IPS-18a (cell line): Measurements from ENCODE around the gene SPA17.

ENCODE experiments used
- H3K27ac ChIP-seq: one replicate; pipeline ENCODE4 v1.5.1; 2013; ENCODE audit warnings: low read length
- H3K27me3 ChIP-seq: one replicate; pipeline ENCODE4 v1.6.1; 2013; ENCODE audit warnings: mild to moderate bottlenecking, low read length; ENCODE audit not compliant: control insufficient read depth, insufficient read depth
- H3K36me3 ChIP-seq: one replicate; pipeline ENCODE4 v1.6.1; 2013; ENCODE audit warnings: low read depth, low read length; ENCODE audit not compliant: control insufficient read depth
- H3K4me1 ChIP-seq: one replicate; pipeline ENCODE4 v1.6.1; 2013; ENCODE audit warnings: low read depth, low read length; ENCODE audit not compliant: control insufficient read depth
- H3K4me3 ChIP-seq: one replicate; pipeline ENCODE4 v1.5.1; 2013; ENCODE audit warnings: low read length
- H3K9ac ChIP-seq: one replicate; pipeline ENCODE4 v1.6.1; 2013; ENCODE audit warnings: mild to moderate bottlenecking, low read length, moderate library complexity
- H3K9me3 ChIP-seq: one replicate; pipeline ENCODE4 v1.6.1; 2013; ENCODE audit warnings: low read depth, low read length; ENCODE audit not compliant: control insufficient read depth

The SPA17 gene

DNA sequence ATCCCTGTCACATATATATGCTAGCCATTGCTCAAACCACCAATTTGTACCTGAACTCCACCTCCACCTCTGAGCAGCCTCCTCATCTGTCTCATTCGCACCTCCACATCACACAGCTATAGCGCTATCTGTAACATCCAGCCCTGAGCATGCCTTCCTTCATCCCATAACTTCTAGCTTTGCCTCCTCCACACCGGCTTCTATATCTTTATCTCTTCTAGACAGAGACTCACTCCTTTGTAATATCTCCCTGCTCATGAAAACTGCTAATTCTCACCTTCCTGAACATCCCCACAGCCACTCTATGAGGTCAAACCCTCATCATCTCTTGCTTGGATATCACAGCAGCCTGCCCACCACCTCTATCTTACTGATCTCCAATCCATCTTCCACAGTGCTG is 6.1 kb upstream of the SPA17 start:
- no peaks in the 10 kb centered on the region for H3K36me3 ChIP-seq
- no peak overlapping the region for H3K9ac ChIP-seq
- no peaks in the 10 kb centered on the region for H3K4me1 ChIP-seq
- H3K4me3 ChIP-seq = no peak overlapping the region
- no peak overlapping the region for H3K27ac ChIP-seq
- peaks cover 40% of the 10 kb centered on the region for H3K27me3 ChIP-seq
- no peaks in the 10 kb centered on the region for H3K9me3 ChIP-seq

- Histone ChIP-seq H3K27ac (no peak overlapping the region), H3K9ac (no peak overlapping the region), H3K27me3 (peaks cover 47% of the 10 kb centered on the region), H3K36me3 (no peaks in the 10 kb centered on the region), H3K4me3 (no peak overlapping the region), H3K9me3 (no peaks in the 10 kb centered on the region), H3K4me1 (no peaks in the 10 kb centered on the region)
Observed at GRCh38 chr11:124669193-124669592, 4.5 kb upstream of the SPA17 start.

- Histone ChIP-seq H3K9ac (no peak overlapping the region), H3K4me3 (no peak overlapping the region), H3K36me3 (no peaks in the 10 kb centered on the region), H3K27me3 (peaks cover 52% of the 10 kb centered on the region), H3K9me3 (no peaks in the 10 kb centered on the region), H3K27ac (no peak overlapping the region), H3K4me1 (no peaks in the 10 kb centered on the region)
Observed at GRCh38 chr11:124670732-124671131, 3.0 kb upstream of the SPA17 start.

GRCh38 chr11:124672536-124673215 is 1.0 kb upstream of the SPA17 start:
- H3K27ac ChIP-seq = no peak overlapping the region
- no peaks in the 10 kb centered on the region for H3K4me1 ChIP-seq
- H3K36me3 ChIP-seq = no peaks in the 10 kb centered on the region
- no peaks in the 10 kb centered on the region for H3K9me3 ChIP-seq
- H3K27me3 ChIP-seq = peaks cover 48% of the 10 kb centered on the region
- H3K9ac ChIP-seq = peak overlapping the region; percentile 79
- peak overlapping the region; percentile 82 for H3K4me3 ChIP-seq

- H3K9me3 ChIP-seq = no peaks in the 10 kb centered on the region
- peak overlapping the region; percentile 67 for H3K27ac ChIP-seq
Observed at GRCh38 chr11:124674168-124674517, 439 bp downstream of the SPA17 start.

DNA sequence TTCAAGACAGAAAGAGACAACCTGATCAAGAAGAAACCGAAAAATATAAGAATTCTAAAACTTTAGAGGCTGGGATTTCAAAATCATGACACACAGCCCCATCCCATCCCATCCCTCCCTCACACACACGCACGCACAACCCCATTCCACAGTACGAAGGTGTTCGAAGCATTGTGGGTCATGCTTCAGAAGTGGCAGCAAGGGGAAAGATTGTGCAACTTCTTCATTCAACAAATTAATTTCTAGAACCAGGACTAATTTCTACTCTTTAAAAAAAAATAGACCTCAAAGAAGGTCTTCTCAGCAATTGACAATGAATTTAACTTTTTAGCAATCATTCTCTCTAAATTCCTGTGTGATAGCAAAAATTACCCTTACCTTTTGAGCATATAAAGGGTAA is 867 bp downstream of the SPA17 start:
- Histone ChIP-seq H3K27ac (peak overlapping the region; percentile 67), H3K27me3 (peaks cover 40% of the 10 kb centered on the region)

More at GRCh38 chr11:124674168-124674517, 439 bp downstream of the SPA17 start:
- Histone ChIP-seq H3K9ac (peak overlapping the region; percentile 79), H3K4me1 (no peaks in the 10 kb centered on the region), H3K27me3 (peaks cover 43% of the 10 kb centered on the region), H3K36me3 (no peaks in the 10 kb centered on the region), H3K4me3 (peak overlapping the region; percentile 82)

GRCh38 chr11:124676386-124676785 is 2.7 kb downstream of the SPA17 start:
- Histone ChIP-seq H3K9ac (no peak overlapping the region), H3K27me3 (peaks cover 24% of the 10 kb centered on the region)

More for the DNA sequence above, 867 bp downstream of the SPA17 start:
- Histone ChIP-seq H3K36me3 (no peaks in the 10 kb centered on the region), H3K4me3 (peak overlapping the region; percentile 82), H3K9ac (peak overlapping the region; percentile 79), H3K9me3 (no peaks in the 10 kb centered on the region), H3K4me1 (no peaks in the 10 kb centered on the region)

DNA sequence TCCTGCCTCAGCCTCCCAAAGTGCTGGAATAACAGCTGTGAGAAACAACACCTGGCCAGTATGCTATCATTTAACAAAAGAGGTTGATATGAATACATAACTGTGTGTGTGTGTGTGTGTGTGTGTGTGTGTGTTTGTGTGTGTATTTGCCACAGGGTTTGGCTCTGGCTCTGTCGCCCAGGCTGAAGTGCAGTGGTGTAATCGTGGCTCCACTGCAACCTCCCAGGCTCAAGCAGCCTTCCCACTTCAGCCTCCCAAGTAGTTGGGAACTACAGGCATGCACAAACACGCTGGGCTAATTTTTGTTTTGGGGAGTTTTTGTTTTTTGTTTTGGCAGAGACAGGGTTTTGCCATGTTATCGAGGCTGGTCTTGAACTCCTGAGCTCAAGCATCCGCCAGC is 4.7 kb downstream of the SPA17 start:
- Histone ChIP-seq H3K9ac (no peak overlapping the region), H3K36me3 (no peaks in the 10 kb centered on the region), H3K4me1 (no peaks in the 10 kb centered on the region), H3K27ac (no peak overlapping the region), H3K9me3 (no peaks in the 10 kb centered on the region), H3K27me3 (peaks cover 5% of the 10 kb centered on the region), H3K4me3 (no peak overlapping the region)

More at GRCh38 chr11:124676386-124676785, 2.7 kb downstream of the SPA17 start:
- Histone ChIP-seq H3K4me3 (no peak overlapping the region), H3K9me3 (no peaks in the 10 kb centered on the region), H3K36me3 (no peaks in the 10 kb centered on the region), H3K27ac (no peak overlapping the region), H3K4me1 (no peaks in the 10 kb centered on the region)

DNA sequence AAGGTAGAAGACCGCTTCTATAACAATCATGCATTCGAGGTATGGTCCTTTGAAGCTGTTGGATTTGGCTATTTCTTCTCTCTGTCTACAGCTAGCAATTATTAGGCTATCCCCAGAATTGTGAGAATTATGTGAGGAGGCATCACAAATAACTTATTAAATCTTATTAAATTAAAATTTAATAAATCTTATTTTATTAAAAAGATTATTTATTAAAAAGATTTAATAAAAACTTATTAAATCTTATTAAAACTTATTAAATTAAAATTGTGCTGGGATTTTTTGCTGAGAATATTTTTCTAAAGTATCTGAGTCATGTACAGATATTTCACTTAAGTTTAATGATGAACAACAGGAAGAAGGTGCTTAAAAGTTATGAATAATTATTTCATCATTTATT is 7.7 kb downstream of the SPA17 start:
- no peaks in the 10 kb centered on the region for H3K4me1 ChIP-seq
- no peaks in the 10 kb centered on the region for H3K9me3 ChIP-seq
- no peaks in the 10 kb centered on the region for H3K27me3 ChIP-seq
- H3K36me3 ChIP-seq = no peaks in the 10 kb centered on the region
- no peak overlapping the region for H3K4me3 ChIP-seq
- H3K27ac ChIP-seq = no peak overlapping the region
- H3K9ac ChIP-seq = no peak overlapping the region

DNA sequence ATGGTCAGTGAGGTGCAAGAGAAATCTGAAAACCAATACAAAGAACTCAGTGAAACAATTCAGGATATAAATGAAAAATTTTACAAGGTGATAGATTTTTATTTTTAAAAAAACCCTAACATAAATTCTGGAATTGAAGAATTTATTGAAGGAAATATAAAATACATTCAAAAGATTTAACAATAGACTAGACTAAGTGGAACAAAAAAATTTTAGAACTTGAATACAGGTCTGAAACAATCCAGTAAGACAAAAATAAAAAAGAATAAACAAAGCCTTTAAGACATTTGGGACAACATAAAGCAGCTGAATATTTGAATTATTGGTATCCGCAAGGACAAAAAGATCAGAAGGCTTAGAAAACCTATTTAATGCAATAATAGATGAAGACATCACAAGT is 8.7 kb downstream of the SPA17 start:
- Histone ChIP-seq H3K4me1 (no peaks in the 10 kb centered on the region), H3K27me3 (no peaks in the 10 kb centered on the region), H3K4me3 (no peak overlapping the region), H3K36me3 (no peaks in the 10 kb centered on the region), H3K27ac (no peak overlapping the region), H3K9me3 (no peaks in the 10 kb centered on the region), H3K9ac (no peak overlapping the region)

GRCh38 chr11:124693142-124693541 is 19.4 kb downstream of the SPA17 start:
- no peaks in the 10 kb centered on the region for H3K9me3 ChIP-seq
- no peaks in the 10 kb centered on the region for H3K36me3 ChIP-seq
- H3K9ac ChIP-seq = no peak overlapping the region
- no peaks in the 10 kb centered on the region for H3K27me3 ChIP-seq
- no peak overlapping the region for H3K27ac ChIP-seq
- H3K4me3 ChIP-seq = no peak overlapping the region
- H3K4me1 ChIP-seq = no peaks in the 10 kb centered on the region

GRCh38 chr11:124699547-124699946 is 25.8 kb downstream of the SPA17 start:
- no peaks in the 10 kb centered on the region for H3K36me3 ChIP-seq
- no peak overlapping the region for H3K4me3 ChIP-seq
- H3K9me3 ChIP-seq = no peaks in the 10 kb centered on the region
- H3K27ac ChIP-seq = no peak overlapping the region
- peaks cover 10% of the 10 kb centered on the region for H3K4me1 ChIP-seq
- no peak overlapping the region for H3K9ac ChIP-seq
- H3K27me3 ChIP-seq = no peaks in the 10 kb centered on the region
